ENCODE measurements around the gene RGS12. TPM values are rescaled to one million over a fixed set of nuclear protein-coding genes. Genes with fewer than 3 reads are reported as not detected.

The RGS12 gene
- total RNA-seq, 1 donor from 2014 or later, result 116 TPM

DNA sequence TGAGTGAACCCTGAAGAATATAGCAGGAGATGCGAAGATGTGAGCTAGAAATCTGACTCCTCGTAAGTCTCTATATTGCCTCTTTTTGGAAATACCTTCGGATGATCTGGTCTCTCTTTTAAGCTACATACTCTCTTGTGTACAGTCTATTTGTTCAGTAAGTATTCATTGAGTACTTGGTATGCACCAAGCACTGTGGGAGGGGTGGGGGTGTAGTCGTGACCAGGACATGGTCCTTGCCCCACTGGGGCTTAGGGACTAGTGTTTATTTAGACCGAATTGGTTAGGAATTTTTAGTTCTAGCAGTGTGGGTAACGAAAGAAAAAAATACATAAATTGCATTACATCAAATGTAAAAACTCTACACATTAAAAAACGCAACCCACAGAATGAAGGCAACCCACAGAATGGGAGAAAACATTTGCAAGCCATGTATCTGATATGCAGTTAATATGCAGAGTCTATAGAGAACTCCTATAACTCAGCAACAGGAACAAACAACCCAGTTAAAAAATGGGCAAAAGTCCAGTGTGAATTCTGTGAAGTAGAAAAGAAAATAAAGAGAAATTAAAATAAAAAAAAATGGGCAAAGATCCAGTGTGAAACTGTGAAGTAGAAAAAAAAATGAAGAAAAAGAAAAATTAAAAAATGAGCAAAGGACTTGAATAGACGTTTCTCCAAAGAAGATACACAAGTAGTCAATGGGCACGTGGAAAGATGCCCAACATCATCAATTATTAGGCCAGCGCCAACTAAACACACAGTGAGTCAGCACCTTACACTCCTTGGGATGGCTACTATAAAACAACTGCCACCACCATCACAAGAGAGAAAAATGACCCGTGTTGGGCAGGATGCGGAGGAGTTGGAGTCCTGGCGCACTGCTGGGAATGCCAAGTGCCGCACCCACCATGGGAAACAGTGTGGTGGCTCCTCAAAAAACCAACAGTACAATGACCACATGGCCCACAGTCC lies 43.8 kb downstream of the RGS12 start:
- peak overlapping the region; percentile 0 for H3K27ac Mint-ChIP-seq (ENCODE audit: unreplicated experiment)
- peaks cover 20% of the 10 kb centered on the region for H3K36me3 Mint-ChIP-seq (ENCODE audit: low read depth, unreplicated experiment)
- H3K4me1 Mint-ChIP-seq (ENCODE audit: unreplicated experiment), result peaks cover 43% of the 10 kb centered on the region
- peaks cover 3% of the 10 kb centered on the region for H3K27me3 Mint-ChIP-seq (ENCODE audit: unreplicated experiment)
- H3K9me3 Mint-ChIP-seq (ENCODE audit: unreplicated experiment), result no peaks in the 10 kb centered on the region
- DNase-seq (ENCODE audit: low spot score), result no peak
- H3K4me3 Mint-ChIP-seq (ENCODE audit: unreplicated experiment), result peak overlapping the region; percentile 5
- TF ChIP-seq, protein P1, sequence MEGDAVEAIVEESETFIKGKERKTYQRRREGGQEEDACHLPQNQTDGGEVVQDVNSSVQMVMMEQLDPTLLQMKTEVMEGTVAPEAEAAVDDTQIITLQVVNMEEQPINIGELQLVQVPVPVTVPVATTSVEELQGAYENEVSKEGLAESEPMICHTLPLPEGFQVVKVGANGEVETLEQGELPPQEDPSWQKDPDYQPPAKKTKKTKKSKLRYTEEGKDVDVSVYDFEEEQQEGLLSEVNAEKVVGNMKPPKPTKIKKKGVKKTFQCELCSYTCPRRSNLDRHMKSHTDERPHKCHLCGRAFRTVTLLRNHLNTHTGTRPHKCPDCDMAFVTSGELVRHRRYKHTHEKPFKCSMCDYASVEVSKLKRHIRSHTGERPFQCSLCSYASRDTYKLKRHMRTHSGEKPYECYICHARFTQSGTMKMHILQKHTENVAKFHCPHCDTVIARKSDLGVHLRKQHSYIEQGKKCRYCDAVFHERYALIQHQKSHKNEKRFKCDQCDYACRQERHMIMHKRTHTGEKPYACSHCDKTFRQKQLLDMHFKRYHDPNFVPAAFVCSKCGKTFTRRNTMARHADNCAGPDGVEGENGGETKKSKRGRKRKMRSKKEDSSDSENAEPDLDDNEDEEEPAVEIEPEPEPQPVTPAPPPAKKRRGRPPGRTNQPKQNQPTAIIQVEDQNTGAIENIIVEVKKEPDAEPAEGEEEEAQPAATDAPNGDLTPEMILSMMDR (IDR thresholded peaks at IDR 0.05; ENCODE audit: unreplicated experiment), result no peak

DNA sequence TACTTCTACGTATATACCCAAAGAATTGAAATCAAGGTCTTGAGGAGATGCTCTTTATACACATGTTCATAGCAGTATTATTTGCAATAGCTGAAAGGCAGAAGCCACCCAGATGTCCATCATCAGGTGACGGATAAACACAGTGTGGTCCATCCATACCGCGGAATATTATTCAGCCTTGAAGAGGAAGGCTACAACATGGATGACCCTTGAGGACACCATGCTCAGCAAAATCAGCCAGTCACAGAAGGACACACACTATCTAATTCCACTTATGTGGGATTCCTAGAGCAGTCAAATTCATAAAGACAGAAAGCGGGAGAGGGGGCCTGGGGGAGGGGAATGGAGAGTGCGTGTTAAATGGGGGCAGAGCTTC lies 44.5 kb downstream of the RGS12 start:
- DNase-seq (ENCODE audit: low spot score), result no peak
- Mint-ChIP-seq H3K27me3 (ENCODE audit: unreplicated experiment) (peaks cover 3% of the 10 kb centered on the region), H3K36me3 (ENCODE audit: low read depth, unreplicated experiment) (peaks cover 20% of the 10 kb centered on the region), H3K9me3 (ENCODE audit: unreplicated experiment) (no peaks in the 10 kb centered on the region), H3K27ac (ENCODE audit: unreplicated experiment) (no peak overlapping the region), H3K4me3 (ENCODE audit: unreplicated experiment) (no peak overlapping the region), H3K4me1 (ENCODE audit: unreplicated experiment) (peaks cover 44% of the 10 kb centered on the region)
- TF ChIP-seq, protein P1 (IDR thresholded peaks at IDR 0.05; ENCODE audit: unreplicated experiment), result no peak

DNA sequence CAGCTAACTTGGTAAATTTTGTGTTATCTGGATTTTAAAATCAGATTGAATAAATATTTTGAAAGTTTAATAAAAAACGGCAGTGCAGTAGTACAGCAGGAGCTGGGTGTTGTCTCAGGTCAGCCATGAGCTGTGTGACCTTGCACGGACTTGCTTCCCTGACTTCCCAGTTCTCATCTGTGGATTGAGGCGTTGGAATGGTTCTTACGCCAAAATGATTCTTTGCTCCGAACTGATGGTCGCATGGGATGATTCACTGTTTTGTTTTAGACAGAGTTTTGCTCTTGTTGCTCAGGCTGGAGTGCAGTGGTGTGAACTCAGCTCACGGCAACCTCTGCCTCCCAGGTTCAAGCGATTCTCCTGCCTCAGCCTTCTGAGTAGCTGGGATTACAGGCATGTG lies 45.0 kb downstream of the RGS12 start:
- TF ChIP-seq, protein P1 (IDR thresholded peaks at IDR 0.05; ENCODE audit: unreplicated experiment), result no peak
- no peak overlapping the region for H3K27ac Mint-ChIP-seq (ENCODE audit: unreplicated experiment)
- peaks cover 17% of the 10 kb centered on the region for H3K36me3 Mint-ChIP-seq (ENCODE audit: low read depth, unreplicated experiment)
- peaks cover 3% of the 10 kb centered on the region for H3K27me3 Mint-ChIP-seq (ENCODE audit: unreplicated experiment)
- no peak overlapping the region for H3K4me3 Mint-ChIP-seq (ENCODE audit: unreplicated experiment)
- no peak for DNase-seq (ENCODE audit: low spot score)
- no peaks in the 10 kb centered on the region for H3K9me3 Mint-ChIP-seq (ENCODE audit: unreplicated experiment)
- H3K4me1 Mint-ChIP-seq (ENCODE audit: unreplicated experiment), result peaks cover 46% of the 10 kb centered on the region

DNA sequence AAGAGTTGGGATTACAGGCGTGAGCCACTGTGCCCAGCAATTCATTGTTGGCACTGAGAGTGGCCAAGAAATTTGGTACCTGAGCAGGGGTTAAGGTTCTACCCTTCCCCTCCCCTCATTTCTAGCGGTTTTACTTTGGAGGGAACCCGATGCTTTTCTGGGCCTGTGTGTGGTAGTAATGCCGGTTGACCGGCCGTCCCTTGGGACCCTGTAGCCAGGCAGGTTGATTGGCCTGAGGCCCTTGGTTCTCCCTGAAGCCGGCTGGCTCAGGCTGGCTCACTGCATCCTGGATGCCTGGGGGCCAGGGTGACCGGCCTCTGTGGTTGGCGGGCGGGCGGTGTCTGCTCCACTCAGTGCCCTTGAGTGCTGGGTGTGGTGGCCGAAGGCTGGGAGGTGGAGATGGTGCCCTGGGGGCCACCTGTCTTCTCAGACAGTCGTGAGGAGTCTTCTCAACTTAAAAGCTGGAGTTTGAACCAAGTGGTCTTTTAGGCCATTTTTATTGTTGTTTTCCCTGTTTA lies 45.6 kb downstream of the RGS12 start:
- DNase-seq (ENCODE audit: low spot score), result no peak
- TF ChIP-seq, protein P1 (IDR thresholded peaks at IDR 0.05; ENCODE audit: unreplicated experiment), result no peak
- Mint-ChIP-seq H3K27me3 (ENCODE audit: unreplicated experiment) (peaks cover 3% of the 10 kb centered on the region), H3K4me3 (ENCODE audit: unreplicated experiment) (no peak overlapping the region), H3K9me3 (ENCODE audit: unreplicated experiment) (no peaks in the 10 kb centered on the region), H3K36me3 (ENCODE audit: low read depth, unreplicated experiment) (peaks cover 17% of the 10 kb centered on the region), H3K27ac (ENCODE audit: unreplicated experiment) (no peak overlapping the region), H3K4me1 (ENCODE audit: unreplicated experiment) (peaks cover 47% of the 10 kb centered on the region)
